Fibroblast of the aortic adventitia (primary cell): ENCODE data around the gene CC2D2A. TPM values are rescaled to one million over a fixed set of nuclear protein-coding genes. Genes with fewer than 3 reads are reported as not detected.

ENCODE experiments used
- DNase-seq: peaks from one replicate; pipeline ENCODE4 v3.0.0-alpha.2; 2010; ENCODE audit warnings: low read depth
- H3K4me3 ChIP-seq: 2 replicates; pipeline ENCODE4 v1.5.1; 2011; ENCODE audit warnings: low read depth, mild to moderate bottlenecking, control low read depth, low read length, moderate library complexity
- total RNA-seq: library from RNA; depleted of rRNA; stranded (reverse); fragments of >200 nt; gene quantifications from 2 replicates; pipeline ENCODE4 v1.2.3, GENCODE V29; 2012; ENCODE audit warnings: low replicate concordance
- TF ChIP-seq, protein P1 (sequence below): IDR thresholded peaks from 2 replicates; pipeline ENCODE4 v1.5.1; 2011; ENCODE audit warnings: mild to moderate bottlenecking, low read length, control low read depth, inconsistent platforms; ENCODE audit not compliant: insufficient read depth

The CC2D2A gene
- total RNA-seq, 1 donor = 52.9 TPM

DNA sequence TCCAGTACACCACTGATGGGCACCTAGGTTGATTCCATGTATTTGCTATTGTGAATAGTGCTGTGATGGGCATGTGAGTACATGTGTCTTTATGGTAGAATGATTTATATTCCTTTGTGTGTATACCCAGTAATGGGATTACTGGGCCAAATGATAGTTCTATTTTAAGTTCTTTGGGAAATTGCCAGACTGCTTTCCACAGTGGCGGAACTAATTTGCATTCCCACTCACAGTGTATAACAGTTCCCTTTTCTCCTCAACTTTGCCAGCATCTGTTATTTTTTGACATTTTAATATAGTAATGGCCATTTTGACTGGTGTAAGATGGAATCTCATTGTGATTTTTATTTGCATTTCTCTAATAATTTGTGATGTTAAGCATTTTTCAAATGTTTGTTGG lies 25.9 kb downstream of the CC2D2A start:
- TF ChIP-seq, protein P1, sequence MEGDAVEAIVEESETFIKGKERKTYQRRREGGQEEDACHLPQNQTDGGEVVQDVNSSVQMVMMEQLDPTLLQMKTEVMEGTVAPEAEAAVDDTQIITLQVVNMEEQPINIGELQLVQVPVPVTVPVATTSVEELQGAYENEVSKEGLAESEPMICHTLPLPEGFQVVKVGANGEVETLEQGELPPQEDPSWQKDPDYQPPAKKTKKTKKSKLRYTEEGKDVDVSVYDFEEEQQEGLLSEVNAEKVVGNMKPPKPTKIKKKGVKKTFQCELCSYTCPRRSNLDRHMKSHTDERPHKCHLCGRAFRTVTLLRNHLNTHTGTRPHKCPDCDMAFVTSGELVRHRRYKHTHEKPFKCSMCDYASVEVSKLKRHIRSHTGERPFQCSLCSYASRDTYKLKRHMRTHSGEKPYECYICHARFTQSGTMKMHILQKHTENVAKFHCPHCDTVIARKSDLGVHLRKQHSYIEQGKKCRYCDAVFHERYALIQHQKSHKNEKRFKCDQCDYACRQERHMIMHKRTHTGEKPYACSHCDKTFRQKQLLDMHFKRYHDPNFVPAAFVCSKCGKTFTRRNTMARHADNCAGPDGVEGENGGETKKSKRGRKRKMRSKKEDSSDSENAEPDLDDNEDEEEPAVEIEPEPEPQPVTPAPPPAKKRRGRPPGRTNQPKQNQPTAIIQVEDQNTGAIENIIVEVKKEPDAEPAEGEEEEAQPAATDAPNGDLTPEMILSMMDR = no peak
- no peak for DNase-seq
- no peak overlapping the region for H3K4me3 ChIP-seq

DNA sequence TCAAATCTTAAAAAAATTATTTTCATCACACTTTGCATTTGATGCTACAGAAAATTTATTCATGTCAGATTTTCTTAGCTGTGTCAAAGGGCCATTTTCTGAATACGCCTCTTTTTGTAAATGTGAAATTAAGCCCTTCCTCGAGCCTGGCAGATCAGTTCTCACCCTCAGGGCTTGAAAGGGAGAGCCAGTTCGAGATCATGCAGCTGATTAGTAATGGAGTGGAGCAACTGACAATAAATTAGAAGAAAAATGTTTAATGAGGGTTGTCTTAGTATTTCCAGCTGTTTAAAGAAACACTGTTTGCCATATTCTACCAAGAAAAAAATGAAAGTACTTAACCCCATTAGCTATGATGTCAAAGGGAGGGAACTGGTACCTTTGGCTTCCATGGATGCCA lies 28.7 kb downstream of the CC2D2A start:
- H3K4me3 ChIP-seq = no peak overlapping the region
- DNase-seq = no peak
- TF ChIP-seq, protein P1 = no peak

DNA sequence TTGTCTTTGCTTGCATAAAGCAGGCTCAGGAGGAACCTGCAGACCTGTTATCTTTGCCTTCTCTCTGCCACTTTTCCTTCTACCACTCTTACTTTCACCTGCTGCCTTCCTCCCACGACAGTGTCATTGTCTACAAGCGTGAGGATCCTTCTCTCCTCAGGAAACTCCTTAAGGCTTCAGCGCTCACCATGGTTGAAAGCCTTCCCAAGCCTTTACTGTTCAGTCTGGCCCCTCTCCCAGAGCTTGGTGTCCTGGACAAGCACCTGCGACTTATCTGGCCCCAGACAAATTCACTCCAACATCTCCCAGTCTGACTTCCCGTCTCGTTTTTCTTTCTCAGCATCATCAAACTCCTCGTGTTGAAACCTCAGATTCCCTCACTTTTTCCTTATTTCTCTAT lies 31.0 kb downstream of the CC2D2A start:
- TF ChIP-seq, protein P1 = no peak
- DNase-seq = no peak
- H3K4me3 ChIP-seq = no peak overlapping the region

- TF ChIP-seq, protein P1 = no peak
- H3K4me3 ChIP-seq = no peak overlapping the region
- DNase-seq = no peak
These were observed 32.3 kb downstream of the CC2D2A start for GRCh38 chr4:15501941-15502340.

DNA sequence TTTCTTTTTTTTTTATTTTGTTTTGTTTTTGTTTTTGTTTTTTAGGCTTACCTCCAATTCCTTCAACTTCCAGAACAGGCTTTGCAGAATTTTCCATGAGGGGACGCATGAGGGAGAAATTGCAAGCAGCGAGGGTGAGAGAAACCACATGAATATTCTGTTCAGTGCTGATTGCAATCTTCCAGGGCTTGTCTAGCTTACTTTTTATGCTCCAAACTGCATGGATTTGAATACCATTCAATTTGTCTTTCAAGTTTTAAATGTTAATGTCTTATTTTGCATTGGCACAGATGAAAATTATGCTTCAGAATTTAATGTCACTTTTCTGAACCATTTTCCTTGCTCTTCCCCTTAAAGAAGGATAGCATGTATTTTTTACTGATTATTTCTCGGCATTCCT lies 32.7 kb downstream of the CC2D2A start:
- DNase-seq = no peak
- TF ChIP-seq, protein P1 = no peak
- H3K4me3 ChIP-seq = no peak overlapping the region

DNA sequence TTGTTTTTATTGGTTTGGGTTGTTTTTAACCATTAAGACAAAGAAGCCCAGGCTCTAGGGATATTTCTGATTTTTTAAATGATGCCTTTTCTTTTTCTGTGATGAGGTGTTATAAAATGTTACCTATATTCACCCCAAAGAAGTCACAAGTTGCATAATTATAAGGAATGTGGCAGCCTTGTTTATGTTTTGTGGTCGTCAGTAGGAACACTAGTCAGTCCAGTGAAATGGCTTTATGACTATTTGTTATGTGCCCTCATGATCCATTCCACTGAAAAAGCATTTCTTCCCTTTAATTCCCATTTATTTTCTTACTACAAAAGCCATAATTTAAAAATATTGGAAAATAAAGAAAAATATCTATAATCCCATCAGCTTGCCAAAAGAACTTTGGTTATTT lies 34.4 kb downstream of the CC2D2A start:
- TF ChIP-seq, protein P1 = no peak
- no peak for DNase-seq
- H3K4me3 ChIP-seq = no peak overlapping the region

- TF ChIP-seq, protein P1 = no peak
- peak; percentile 34 for DNase-seq
- H3K4me3 ChIP-seq = no peak overlapping the region
These were observed 36.8 kb downstream of the CC2D2A start for GRCh38 chr4:15506464-15506863.
